HEK293 (cell line): ENCODE measurements around the gene CNTN4.

Experiments used
- CTCF ChIA-PET: fragments of 350-600 bp; formaldehyde crosslinking; extraction: SDS; loops from one replicate; lab custom pipeline; 2021; ENCODE audit warnings: antibody characterized with exemption; lab: Yijun Ruan, JAX
- POLR2A ChIA-PET: fragments of 300-600 bp; formaldehyde crosslinking; extraction: SDS; loops from one replicate; lab custom pipeline; 2020; ENCODE audit warnings: antibody characterized with exemption, inconsistent platforms; lab: Yijun Ruan, JAX
- H3K27ac ChIP-seq: fragments of 200-500 bp; sonication (Bioruptor generic); 2 replicates; pipeline ENCODE4 v1.5.1; 2014; ENCODE audit warnings: low read depth, low read length, control low read depth, inconsistent platforms; ENCODE audit errors: extremely low read depth
- H3K36me3 ChIP-seq, 2 experiments: fragments of 200-500 bp in 1 of 2; sonication (Bioruptor generic) in 1 of 2; 1 replicate in 1 of 2; 2 replicates in 1 of 2; pipeline ENCODE4 v1.5.1; 2014 to 2017; ENCODE audit warnings: inconsistent platforms in 2 of 2, low read length in 2 of 2; ENCODE audit not compliant: control insufficient read depth in 2 of 2, insufficient read depth in 1 of 2
- H3K4me1 ChIP-seq: fragments of 200-500 bp; sonication (Bioruptor generic); 2 replicates; pipeline ENCODE4 v1.5.1; 2014; ENCODE audit warnings: mild to moderate bottlenecking, low read length, inconsistent platforms; ENCODE audit not compliant: control insufficient read depth, insufficient read depth
- H3K4me3 ChIP-seq: 2 replicates; pipeline ENCODE4 v1.5.1; 2011; ENCODE audit warnings: low read depth, mild to moderate bottlenecking, control low read depth, low read length, moderate library complexity
- H3K9me3 ChIP-seq: fragments of 200-500 bp; sonication (Bioruptor generic); 2 replicates; pipeline ENCODE4 v1.5.1; 2014; ENCODE audit warnings: low read depth, low read length, inconsistent platforms; ENCODE audit not compliant: control insufficient read depth, insufficient read depth
- BCL11A ChIP-seq: fragments of 450-650 bp; formaldehyde crosslinking; IDR thresholded peaks from 2 replicates; pipeline ENCODE4 v1.5.1; 2016; ENCODE audit warnings: low read depth, missing biosample characterization, missing genetic modification characterization
- IKZF3 ChIP-seq: fragments of 450-650 bp; IDR thresholded peaks from 2 replicates; pipeline ENCODE4 v1.5.0; 2018; ENCODE audit warnings: missing biosample characterization, mild to moderate bottlenecking, missing genetic modification characterization, moderate library complexity
- TCF7L2 ChIP-seq: IDR thresholded peaks from 2 replicates; pipeline ENCODE4 v1.6.1; 2011; ENCODE audit warnings: low read depth, mild to moderate bottlenecking, inconsistent platforms, low read length, moderate library complexity, borderline replicate concordance
- TRIM28 ChIP-seq: IDR thresholded peaks from 2 replicates; pipeline ENCODE4 v1.6.1; 2011; ENCODE audit warnings: low read length, control low read depth, borderline replicate concordance
- ZFP69B ChIP-seq: fragments of 450-650 bp; formaldehyde crosslinking; IDR thresholded peaks from 2 replicates; pipeline ENCODE4 v1.5.1; 2016; ENCODE audit warnings: missing biosample characterization, missing genetic modification characterization
- ZNF157 ChIP-seq: fragments of 450-650 bp; formaldehyde crosslinking; IDR thresholded peaks from 2 replicates; pipeline ENCODE4 v1.5.1; 2016; ENCODE audit warnings: missing biosample characterization, missing genetic modification characterization
- ZNF174 ChIP-seq: fragments of 450-650 bp; formaldehyde crosslinking; IDR thresholded peaks from 2 replicates; pipeline ENCODE4 v1.5.0; 2017; ENCODE audit warnings: missing biosample characterization, mild to moderate bottlenecking, missing genetic modification characterization
- ZNF23 ChIP-seq: fragments of 450-650 bp; formaldehyde crosslinking; IDR thresholded peaks from 2 replicates; pipeline ENCODE4 v1.5.1; 2016; ENCODE audit warnings: missing biosample characterization, missing genetic modification characterization, borderline replicate concordance
- ZNF341 ChIP-seq: fragments of 450-650 bp; formaldehyde crosslinking; IDR thresholded peaks from 2 replicates; pipeline ENCODE4; 2016; ENCODE audit warnings: low read depth, missing biosample characterization, missing genetic modification characterization
- ZNF366 ChIP-seq: fragments of 450-650 bp; formaldehyde crosslinking; conservative IDR thresholded peaks from 2 replicates; pipeline ENCODE4 v1.5.1; 2016; ENCODE audit warnings: missing biosample characterization, missing genetic modification characterization
- ZNF391 ChIP-seq: fragments of 450-650 bp; formaldehyde crosslinking; IDR thresholded peaks from 2 replicates; pipeline ENCODE4 v1.5.1; 2016; ENCODE audit warnings: low read depth, missing biosample characterization, missing genetic modification characterization, borderline replicate concordance
- ZNF48 ChIP-seq: fragments of 450-650 bp; formaldehyde crosslinking; IDR thresholded peaks from 2 replicates; pipeline ENCODE4 v1.5.1; 2016; ENCODE audit warnings: missing biosample characterization, missing genetic modification characterization
- ZNF529 ChIP-seq: fragments of 450-650 bp; formaldehyde crosslinking; IDR thresholded peaks from 2 replicates; pipeline ENCODE4 v1.5.1; 2017; ENCODE audit warnings: missing genetic modification characterization, missing biosample characterization; ENCODE audit not compliant: insufficient replicate concordance
- ZNF600 ChIP-seq: fragments of 450-650 bp; formaldehyde crosslinking; IDR thresholded peaks from 2 replicates; pipeline ENCODE4 v1.5.1; 2016; ENCODE audit warnings: missing biosample characterization, missing genetic modification characterization
- ZNF626 ChIP-seq: fragments of 450-650 bp; sonication (Bioruptor Pico); formaldehyde crosslinking; IDR thresholded peaks from 2 replicates; pipeline ENCODE4 v1.5.1; 2018; ENCODE audit warnings: missing biosample characterization, missing genetic modification characterization, inconsistent platforms
- ZNF776 ChIP-seq: fragments of 450-650 bp; formaldehyde crosslinking; IDR thresholded peaks from 2 replicates; pipeline ENCODE4 v1.5.0; 2017; ENCODE audit warnings: missing biosample characterization, missing genetic modification characterization, borderline replicate concordance
- TF ChIP-seq, protein P1 (sequence below): fragments of 450-650 bp; formaldehyde crosslinking; conservative IDR thresholded peaks from 2 replicates; pipeline ENCODE4 v1.5.1; 2016; ENCODE audit warnings: low read depth, missing biosample characterization, missing genetic modification characterization
- TF ChIP-seq, protein P2 (sequence below): sonication (generic); formaldehyde crosslinking; IDR thresholded peaks from 2 replicates; pipeline ENCODE4 v1.8.1; 2022; ENCODE audit warnings: mild to moderate bottlenecking, moderate library complexity, missing genetic modification reagents
- TF ChIP-seq, protein P3 (sequence below): fragments of 450-650 bp; formaldehyde crosslinking; IDR thresholded peaks from 2 replicates; pipeline ENCODE4 v1.5.1; 2016; ENCODE audit warnings: missing biosample characterization, missing genetic modification characterization
- TF ChIP-seq, protein P4 (sequence below): IDR thresholded peaks from 2 replicates; pipeline ENCODE4 v1.6.1; 2011; ENCODE audit warnings: mild to moderate bottlenecking, low read depth, low read length, borderline replicate concordance
- TF ChIP-seq, protein P5 (sequence below): fragments of 450-650 bp; formaldehyde crosslinking; conservative IDR thresholded peaks from 2 replicates; pipeline ENCODE4 v1.5.1; 2016; ENCODE audit warnings: low read depth, missing biosample characterization, missing genetic modification characterization

The CNTN4 gene

DNA sequence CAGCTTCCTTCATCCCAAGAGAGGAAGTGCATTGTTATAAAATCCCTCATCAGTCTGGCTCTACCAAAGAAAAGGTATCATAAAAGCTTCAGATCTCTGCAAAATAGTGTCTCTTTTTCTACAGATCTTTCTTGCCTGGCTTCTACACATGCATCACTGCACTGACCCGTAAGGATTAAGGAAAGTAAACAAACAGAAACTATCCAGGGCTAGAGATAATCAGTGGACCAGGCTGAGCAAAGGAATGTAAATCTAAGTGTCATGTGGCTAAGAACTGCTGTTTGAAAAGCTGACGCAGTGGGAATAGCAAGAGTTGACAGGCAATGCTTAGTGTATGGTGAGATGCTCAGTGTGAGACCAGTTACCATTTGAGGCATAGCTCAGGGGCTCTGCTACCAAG lies 671.8 kb downstream of the CNTN4 start:
- Histone ChIP-seq H3K36me3 (no peaks in the 10 kb centered on the region), H3K4me3 (no peak overlapping the region), H3K9me3 (no peaks in the 10 kb centered on the region), H3K4me1 (no peaks in the 10 kb centered on the region), H3K27ac (no peak overlapping the region)
- TF ChIP-seq ZNF48 (tag by site-specific recombination) (no peak), ZFP69B (tag by site-specific recombination) (no peak), TRIM28 (peak; percentile 61; the same call in 1 of the 2 replicates), ZNF174 (tag by site-specific recombination) (no peak), TCF7L2 (peak; percentile 67; the same call in 1 of the 2 replicates)
- CTCF ChIA-PET = interaction anchor here (0.6 kb wide), 1 partner anchor 151 kb away, joined by 4 read pairs; no protein-coding TSS in a partner anchor
- POLR2A ChIA-PET = no interaction called here

DNA sequence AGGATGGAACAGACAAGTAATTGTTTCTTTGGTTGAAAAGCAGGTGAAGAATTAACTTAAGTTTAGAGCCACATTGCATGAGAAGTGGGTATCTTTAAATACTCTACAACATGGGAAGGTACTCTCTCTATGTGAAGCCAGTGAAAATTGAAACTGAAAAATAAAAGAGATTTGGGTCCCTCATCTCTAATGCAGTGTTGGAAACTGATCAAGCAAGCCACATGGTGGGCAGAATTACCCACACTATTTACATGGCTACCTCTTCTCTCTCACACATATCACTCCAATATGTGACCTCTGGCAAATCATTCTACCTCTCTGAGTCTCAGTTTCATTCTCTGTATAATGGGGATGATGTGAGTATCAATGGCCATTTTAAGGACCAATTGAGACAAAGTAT lies 672.5 kb downstream of the CNTN4 start:
- no peak overlapping the region for H3K27ac ChIP-seq
- no peaks in the 10 kb centered on the region for H3K4me1 ChIP-seq
- ChIA-PET CTCF (no interaction called here), POLR2A (no interaction called here)
- H3K9me3 ChIP-seq = no peaks in the 10 kb centered on the region
- TF ChIP-seq ZNF600 (tag by site-specific recombination) (no peak), ZNF626 (tag by site-specific recombination) (no peak), ZNF341 (no peak), ZNF391 (tag by site-specific recombination) (no peak), ZNF776 (tag by site-specific recombination) (no peak), IKZF3 (tag by site-specific recombination) (no peak), BCL11A (tag by site-specific recombination) (no peak)
- TF ChIP-seq, protein P1, sequence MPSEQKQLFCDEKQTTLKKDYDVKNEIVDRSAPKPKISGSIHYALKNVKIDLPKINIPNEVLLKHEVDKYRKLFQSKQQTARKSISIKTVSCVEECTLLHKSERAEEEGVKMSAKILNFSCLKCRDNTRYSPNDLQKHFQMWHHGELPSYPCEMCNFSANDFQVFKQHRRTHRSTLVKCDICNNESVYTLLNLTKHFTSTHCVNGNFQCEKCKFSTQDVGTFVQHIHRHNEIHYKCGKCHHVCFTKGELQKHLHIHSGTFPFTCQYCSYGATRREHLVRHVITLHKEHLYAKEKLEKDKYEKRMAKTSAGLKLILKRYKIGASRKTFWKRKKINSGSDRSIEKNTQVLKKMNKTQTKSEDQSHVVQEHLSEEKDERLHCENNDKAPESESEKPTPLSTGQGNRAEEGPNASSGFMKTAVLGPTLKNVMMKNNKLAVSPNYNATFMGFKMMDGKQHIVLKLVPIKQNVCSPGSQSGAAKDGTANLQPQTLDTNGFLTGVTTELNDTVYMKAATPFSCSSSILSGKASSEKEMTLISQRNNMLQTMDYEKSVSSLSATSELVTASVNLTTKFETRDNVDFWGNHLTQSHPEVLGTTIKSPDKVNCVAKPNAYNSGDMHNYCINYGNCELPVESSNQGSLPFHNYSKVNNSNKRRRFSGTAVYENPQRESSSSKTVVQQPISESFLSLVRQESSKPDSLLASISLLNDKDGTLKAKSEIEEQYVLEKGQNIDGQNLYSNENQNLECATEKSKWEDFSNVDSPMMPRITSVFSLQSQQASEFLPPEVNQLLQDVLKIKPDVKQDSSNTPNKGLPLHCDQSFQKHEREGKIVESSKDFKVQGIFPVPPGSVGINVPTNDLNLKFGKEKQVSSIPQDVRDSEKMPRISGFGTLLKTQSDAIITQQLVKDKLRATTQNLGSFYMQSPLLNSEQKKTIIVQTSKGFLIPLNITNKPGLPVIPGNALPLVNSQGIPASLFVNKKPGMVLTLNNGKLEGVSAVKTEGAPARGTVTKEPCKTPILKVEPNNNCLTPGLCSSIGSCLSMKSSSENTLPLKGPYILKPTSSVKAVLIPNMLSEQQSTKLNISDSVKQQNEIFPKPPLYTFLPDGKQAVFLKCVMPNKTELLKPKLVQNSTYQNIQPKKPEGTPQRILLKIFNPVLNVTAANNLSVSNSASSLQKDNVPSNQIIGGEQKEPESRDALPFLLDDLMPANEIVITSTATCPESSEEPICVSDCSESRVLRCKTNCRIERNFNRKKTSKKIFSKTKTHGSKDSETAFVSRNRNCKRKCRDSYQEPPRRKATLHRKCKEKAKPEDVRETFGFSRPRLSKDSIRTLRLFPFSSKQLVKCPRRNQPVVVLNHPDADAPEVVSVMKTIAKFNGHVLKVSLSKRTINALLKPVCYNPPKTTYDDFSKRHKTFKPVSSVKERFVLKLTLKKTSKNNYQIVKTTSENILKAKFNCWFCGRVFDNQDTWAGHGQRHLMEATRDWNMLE (tag by site-specific recombination) = no peak
- TF ChIP-seq, protein P2, sequence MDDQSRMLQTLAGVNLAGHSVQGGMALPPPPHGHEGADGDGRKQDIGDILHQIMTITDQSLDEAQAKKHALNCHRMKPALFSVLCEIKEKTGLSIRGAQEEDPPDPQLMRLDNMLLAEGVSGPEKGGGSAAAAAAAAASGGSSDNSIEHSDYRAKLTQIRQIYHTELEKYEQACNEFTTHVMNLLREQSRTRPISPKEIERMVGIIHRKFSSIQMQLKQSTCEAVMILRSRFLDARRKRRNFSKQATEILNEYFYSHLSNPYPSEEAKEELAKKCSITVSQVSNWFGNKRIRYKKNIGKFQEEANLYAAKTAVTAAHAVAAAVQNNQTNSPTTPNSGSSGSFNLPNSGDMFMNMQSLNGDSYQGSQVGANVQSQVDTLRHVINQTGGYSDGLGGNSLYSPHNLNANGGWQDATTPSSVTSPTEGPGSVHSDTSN = no peak
- TF ChIP-seq, protein P3, sequence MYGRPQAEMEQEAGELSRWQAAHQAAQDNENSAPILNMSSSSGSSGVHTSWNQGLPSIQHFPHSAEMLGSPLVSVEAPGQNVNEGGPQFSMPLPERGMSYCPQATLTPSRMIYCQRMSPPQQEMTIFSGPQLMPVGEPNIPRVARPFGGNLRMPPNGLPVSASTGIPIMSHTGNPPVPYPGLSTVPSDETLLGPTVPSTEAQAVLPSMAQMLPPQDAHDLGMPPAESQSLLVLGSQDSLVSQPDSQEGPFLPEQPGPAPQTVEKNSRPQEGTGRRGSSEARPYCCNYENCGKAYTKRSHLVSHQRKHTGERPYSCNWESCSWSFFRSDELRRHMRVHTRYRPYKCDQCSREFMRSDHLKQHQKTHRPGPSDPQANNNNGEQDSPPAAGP (tag by site-specific recombination) = no peak
- no peaks in the 10 kb centered on the region for H3K36me3 ChIP-seq
- no peak overlapping the region for H3K4me3 ChIP-seq

DNA sequence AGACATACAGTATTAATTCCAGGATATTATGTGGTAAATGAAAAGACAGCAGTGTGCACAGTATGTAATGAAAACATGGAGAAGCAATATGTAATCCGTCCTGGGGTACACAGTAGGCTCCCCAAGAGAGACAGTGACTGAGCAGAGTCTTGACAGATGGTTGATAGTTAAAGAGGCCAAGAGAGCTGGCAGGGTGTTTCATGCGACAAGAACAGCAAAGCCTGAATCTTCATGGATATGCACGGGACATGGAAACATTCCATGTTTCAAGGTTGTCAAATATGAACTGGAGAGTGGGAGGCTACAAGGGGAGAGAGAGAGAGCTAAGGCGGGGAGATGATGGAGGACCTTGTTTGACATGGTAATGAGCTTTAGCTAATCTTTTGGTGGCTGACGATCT lies 673.1 kb downstream of the CNTN4 start:
- POLR2A ChIA-PET = no interaction called here
- Histone ChIP-seq H3K4me1 (no peaks in the 10 kb centered on the region), H3K4me3 (no peak overlapping the region), H3K9me3 (no peaks in the 10 kb centered on the region), H3K27ac (no peak overlapping the region), H3K36me3 (no peaks in the 10 kb centered on the region)
- CTCF ChIA-PET = no interaction called here
- TF ChIP-seq ZNF366 (tag by site-specific recombination) = no peak
- TF ChIP-seq, protein P4, sequence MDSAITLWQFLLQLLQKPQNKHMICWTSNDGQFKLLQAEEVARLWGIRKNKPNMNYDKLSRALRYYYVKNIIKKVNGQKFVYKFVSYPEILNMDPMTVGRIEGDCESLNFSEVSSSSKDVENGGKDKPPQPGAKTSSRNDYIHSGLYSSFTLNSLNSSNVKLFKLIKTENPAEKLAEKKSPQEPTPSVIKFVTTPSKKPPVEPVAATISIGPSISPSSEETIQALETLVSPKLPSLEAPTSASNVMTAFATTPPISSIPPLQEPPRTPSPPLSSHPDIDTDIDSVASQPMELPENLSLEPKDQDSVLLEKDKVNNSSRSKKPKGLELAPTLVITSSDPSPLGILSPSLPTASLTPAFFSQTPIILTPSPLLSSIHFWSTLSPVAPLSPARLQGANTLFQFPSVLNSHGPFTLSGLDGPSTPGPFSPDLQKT = no peak
- TF ChIP-seq ZNF529 (tag by site-specific recombination) = no peak
- TF ChIP-seq, protein P5, sequence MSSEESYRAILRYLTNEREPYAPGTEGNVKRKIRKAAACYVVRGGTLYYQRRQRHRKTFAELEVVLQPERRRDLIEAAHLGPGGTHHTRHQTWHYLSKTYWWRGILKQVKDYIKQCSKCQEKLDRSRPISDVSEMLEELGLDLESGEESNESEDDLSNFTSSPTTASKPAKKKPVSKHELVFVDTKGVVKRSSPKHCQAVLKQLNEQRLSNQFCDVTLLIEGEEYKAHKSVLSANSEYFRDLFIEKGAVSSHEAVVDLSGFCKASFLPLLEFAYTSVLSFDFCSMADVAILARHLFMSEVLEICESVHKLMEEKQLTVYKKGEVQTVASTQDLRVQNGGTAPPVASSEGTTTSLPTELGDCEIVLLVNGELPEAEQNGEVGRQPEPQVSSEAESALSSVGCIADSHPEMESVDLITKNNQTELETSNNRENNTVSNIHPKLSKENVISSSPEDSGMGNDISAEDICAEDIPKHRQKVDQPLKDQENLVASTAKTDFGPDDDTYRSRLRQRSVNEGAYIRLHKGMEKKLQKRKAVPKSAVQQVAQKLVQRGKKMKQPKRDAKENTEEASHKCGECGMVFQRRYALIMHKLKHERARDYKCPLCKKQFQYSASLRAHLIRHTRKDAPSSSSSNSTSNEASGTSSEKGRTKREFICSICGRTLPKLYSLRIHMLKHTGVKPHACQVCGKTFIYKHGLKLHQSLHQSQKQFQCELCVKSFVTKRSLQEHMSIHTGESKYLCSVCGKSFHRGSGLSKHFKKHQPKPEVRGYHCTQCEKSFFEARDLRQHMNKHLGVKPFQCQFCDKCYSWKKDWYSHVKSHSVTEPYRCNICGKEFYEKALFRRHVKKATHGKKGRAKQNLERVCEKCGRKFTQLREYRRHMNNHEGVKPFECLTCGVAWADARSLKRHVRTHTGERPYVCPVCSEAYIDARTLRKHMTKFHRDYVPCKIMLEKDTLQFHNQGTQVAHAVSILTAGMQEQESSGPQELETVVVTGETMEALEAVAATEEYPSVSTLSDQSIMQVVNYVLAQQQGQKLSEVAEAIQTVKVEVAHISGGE (tag by site-specific recombination) = no peak
- no peak for TF ChIP-seq ZNF157 (tag by site-specific recombination)
- TF ChIP-seq ZNF23 = no peak
